ENCODE measurements around the gene MRPL22.

Gene MRPL22

GRCh38 chr5:155008669-155009068 lies 67.8 kb downstream of the MRPL22 start:
- CTCF ChIA-PET, result no interaction called here
- POLR2A ChIA-PET, result no interaction called here
- no peaks in the 10 kb centered on the region for H3K9me3 ChIP-seq (ENCODE audit: control insufficient read depth, insufficient read depth, low read depth, low read length)

GRCh38 chr5:155010881-155011280 lies 70.0 kb downstream of the MRPL22 start:
- no peak overlapping the region for H3K27ac ChIP-seq (ENCODE audit: extremely low read depth, low read depth, low read length)
- no peaks in the 10 kb centered on the region for H3K4me1 ChIP-seq (ENCODE audit: control insufficient read depth, insufficient read depth, low read length)
- no peaks in the 10 kb centered on the region for H3K9me3 ChIP-seq (ENCODE audit: control insufficient read depth, insufficient read depth, low read depth, low read length)
- POLR2A ChIA-PET, result no interaction called here
- H3K36me3 ChIP-seq (ENCODE audit: control insufficient read depth in 2 of 2, insufficient read depth in 1 of 2, low read length in 2 of 2), result no peaks in the 10 kb centered on the region
- no peak overlapping the region for H3K4me3 ChIP-seq (ENCODE audit: low read depth, low read length)
- CTCF ChIA-PET, result no interaction called here
- no peak for TF ChIP-seq ZBTB6 (tag by site-specific recombination; IDR thresholded peaks at IDR 0.05)
- TF ChIP-seq BCL11B (tag by site-specific recombination; IDR thresholded peaks at IDR 0.05; ENCODE audit: low read depth), result no peak
- no peak for TF ChIP-seq ZNF121 (tag by site-specific recombination; IDR thresholded peaks at IDR 0.05)
- TF ChIP-seq TSHZ1 (tag by site-specific recombination; IDR thresholded peaks at IDR 0.05; ENCODE audit: borderline replicate concordance), result no peak
- no peak for TF ChIP-seq PBX3 (CRISPR knock-in tag; IDR thresholded peaks at IDR 0.05)
- TF ChIP-seq ZNF843 (tag by site-specific recombination; IDR thresholded peaks at IDR 0.05), result no peak
- TF ChIP-seq ZNF274 (IDR thresholded peaks at IDR 0.05; ENCODE audit: low read length), result no peak
- no peak for TF ChIP-seq ZNF274 (tag by site-specific recombination; IDR thresholded peaks at IDR 0.05; ENCODE audit: borderline replicate concordance)
- TF ChIP-seq ZNF518A (tag by site-specific recombination; conservative IDR thresholded peaks at IDR 0.05; ENCODE audit: low read depth), result no peak

More at GRCh38 chr5:155008669-155009068, 67.8 kb downstream of the MRPL22 start:
- TF ChIP-seq ZNF398 (tag by site-specific recombination; IDR thresholded peaks at IDR 0.05) (no peak), ZNF707 (tag by site-specific recombination; IDR thresholded peaks at IDR 0.05) (no peak), ZNF548 (tag by site-specific recombination; IDR thresholded peaks at IDR 0.05) (no peak), INSM2 (tag by site-specific recombination; IDR thresholded peaks at IDR 0.05) (no peak), ZFP69B (tag by site-specific recombination; IDR thresholded peaks at IDR 0.05) (no peak), ZNF292 (tag by site-specific recombination; IDR thresholded peaks at IDR 0.05; ENCODE audit: borderline replicate concordance, low read depth) (no peak), ZNF335 (tag by site-specific recombination; conservative IDR thresholded peaks at IDR 0.05) (no peak), ZNF660 (tag by site-specific recombination; IDR thresholded peaks at IDR 0.05) (no peak), ZNF366 (tag by site-specific recombination; conservative IDR thresholded peaks at IDR 0.05) (no peak), ZNF785 (tag by site-specific recombination; IDR thresholded peaks at IDR 0.05) (no peak)
- Histone ChIP-seq H3K4me1 (ENCODE audit: control insufficient read depth, insufficient read depth, low read length) (no peaks in the 10 kb centered on the region), H3K27ac (ENCODE audit: extremely low read depth, low read depth, low read length) (no peak overlapping the region), H3K4me3 (ENCODE audit: low read depth, low read length) (no peak overlapping the region), H3K36me3 (ENCODE audit: control insufficient read depth in 2 of 2, insufficient read depth in 1 of 2, low read length in 2 of 2) (no peaks in the 10 kb centered on the region)

All from HEK293 (cell line).